T follicular helper cell (primary cell): ENCODE results near the gene CCNY.

ENCODE experiments used
- DNase-seq: peaks from one replicate; pipeline ENCODE4 v3.0.0-alpha.2; 2020; ENCODE audit warnings: low read depth

CCNY gene

GRCh38 chr10:35486297-35486990, 150.1 kb downstream of the CCNY start:
- no peak for DNase-seq

GRCh38 chr10:35487336-35488034, 151.2 kb downstream of the CCNY start:
- no peak for DNase-seq

GRCh38 chr10:35488228-35488627, 151.9 kb downstream of the CCNY start:
- DNase-seq = no peak

GRCh38 chr10:35492386-35493195, 156.3 kb downstream of the CCNY start:
- DNase-seq = no peak

- no peak for DNase-seq
Observed at GRCh38 chr10:35493196-35494118, 157.1 kb downstream of the CCNY start.

- DNase-seq = no peak
Observed at GRCh38 chr10:35495521-35496119, 159.3 kb downstream of the CCNY start.

GRCh38 chr10:35497909-35498308, 161.6 kb downstream of the CCNY start:
- no peak for DNase-seq

GRCh38 chr10:35498693-35499092, 162.4 kb downstream of the CCNY start:
- no peak for DNase-seq

GRCh38 chr10:35501923-35502322, 165.6 kb downstream of the CCNY start:
- no peak for DNase-seq

GRCh38 chr10:35502692-35503091, 166.4 kb downstream of the CCNY start:
- DNase-seq = no peak

GRCh38 chr10:35503578-35503977, 167.3 kb downstream of the CCNY start:
- no peak for DNase-seq

GRCh38 chr10:35504132-35504531, 167.8 kb downstream of the CCNY start:
- no peak for DNase-seq

GRCh38 chr10:35505241-35505873, 169.0 kb downstream of the CCNY start:
- DNase-seq = no peak

GRCh38 chr10:35506741-35507140, 170.4 kb downstream of the CCNY start:
- DNase-seq = no peak

GRCh38 chr10:35507519-35508109, 171.3 kb downstream of the CCNY start:
- no peak for DNase-seq

- DNase-seq = no peak
Observed at GRCh38 chr10:35508647-35509046, 172.3 kb downstream of the CCNY start.

GRCh38 chr10:35510891-35511290, 174.6 kb downstream of the CCNY start:
- no peak for DNase-seq

- DNase-seq = no peak
Observed at GRCh38 chr10:35511647-35512046, 175.3 kb downstream of the CCNY start.

GRCh38 chr10:35516102-35516670, 179.9 kb downstream of the CCNY start:
- DNase-seq = no peak
